OCI-LY7 (cell line): ENCODE results near the gene MYO3A. TPM values are rescaled to one million over a fixed set of nuclear protein-coding genes. Genes with fewer than 3 reads are reported as not detected.
A peak's percentile ranks its signal among the peaks of the same experiment; 100 is the strongest.

Experiments
- BruUV-seq: library from RNA; stranded (reverse); fragments of 400-500 nt; replicated peaks from 2 replicates; lab custom pipeline; 2021; lab: Mats Ljungman, UMichigan
- CTCF ChIA-PET: fragments of 300-600 bp; sonication (Branson Sonifier 250); formaldehyde crosslinking; loops from one replicate; lab custom pipeline; 2022; ENCODE audit warnings: antibody characterized with exemption; ENCODE audit not compliant: unreplicated experiment; lab: Charles Lee
- POLR2A ChIA-PET: fragments of 300-600 bp; sonication (Branson Sonifier 250); formaldehyde crosslinking; loops from one replicate; lab custom pipeline; 2022; ENCODE audit warnings: antibody characterized with exemption; lab: Charles Lee
- DNase-seq: peaks from one replicate; pipeline ENCODE4 v3.0.0-alpha.2; 2015; ENCODE audit warnings: low spot score
- H2AFZ ChIP-seq: fragments of 200-600 bp; sonication (generic), shearing (Covaris generic); 2 replicates; pipeline ENCODE4 v1.6.1; 2014; ENCODE audit warnings: mild to moderate bottlenecking, antibody characterized with exemption, low read length, moderate library complexity
- H3K27ac ChIP-seq: fragments of 200-600 bp; sonication (generic); 2 replicates; pipeline ENCODE4 v1.5.1; 2014; ENCODE audit warnings: mixed run types, low read depth, mild to moderate bottlenecking, moderate library complexity, low read length, inconsistent platforms; ENCODE audit not compliant: poor library complexity, severe bottlenecking
- H3K36me3 ChIP-seq: fragments of 200-600 bp; sonication (generic); 2 replicates; pipeline ENCODE4 v1.6.1; 2014; ENCODE audit warnings: mild to moderate bottlenecking, antibody characterized with exemption, low read length, moderate library complexity, mixed read lengths; ENCODE audit not compliant: insufficient read depth
- H3K4me1 ChIP-seq: fragments of 200-600 bp; sonication (generic); 2 replicates; pipeline ENCODE4 v1.5.1; 2014; ENCODE audit warnings: mild to moderate bottlenecking, low read length; ENCODE audit not compliant: insufficient read depth, poor library complexity, severe bottlenecking
- H3K4me2 ChIP-seq: fragments of 200-600 bp; sonication (generic); 2 replicates; pipeline ENCODE4 v1.6.1; 2014; ENCODE audit warnings: mild to moderate bottlenecking, low read length
- H3K4me3 ChIP-seq: fragments of 200-600 bp; sonication (generic); 2 replicates; pipeline ENCODE4 v1.5.1; 2014; ENCODE audit warnings: mild to moderate bottlenecking, low read depth, low read length; ENCODE audit not compliant: poor library complexity, severe bottlenecking
- H3K79me2 ChIP-seq: fragments of 200-600 bp; sonication (generic); 2 replicates; pipeline ENCODE4 v1.6.1; 2016; ENCODE audit warnings: low read depth, mild to moderate bottlenecking, low read length, moderate library complexity, mixed read lengths; ENCODE audit not compliant: insufficient read depth
- H3K9me2 ChIP-seq: fragments of 200-600 bp; sonication (generic); 2 replicates; pipeline ENCODE4 v1.6.1; 2016; ENCODE audit warnings: mild to moderate bottlenecking, low read length, mixed read lengths; ENCODE audit not compliant: insufficient read depth
- H3K9me3 ChIP-seq: fragments of 200-600 bp; sonication (generic); 2 replicates; pipeline ENCODE4 v1.6.1; 2014; ENCODE audit warnings: mild to moderate bottlenecking, mixed run types, low read length, mixed read lengths
- H4K20me1 ChIP-seq: fragments of 200-600 bp; sonication (generic); 2 replicates; pipeline ENCODE4 v1.6.1; 2014; ENCODE audit warnings: mild to moderate bottlenecking, antibody characterized with exemption, low read length, moderate library complexity, mixed read lengths; ENCODE audit not compliant: insufficient read depth
- CTCF ChIP-seq: fragments of 200-600 bp; sonication (generic); conservative IDR thresholded peaks from 2 replicates; pipeline ENCODE4 v1.5.1; 2014; ENCODE audit warnings: mild to moderate bottlenecking, antibody characterized with exemption, low read length, moderate library complexity, mixed read lengths
- EZH2phosphoT487 ChIP-seq: fragments of 200-600 bp; sonication (generic); IDR thresholded peaks from 2 replicates; pipeline ENCODE4 v1.6.1; 2018; ENCODE audit warnings: low read depth, borderline replicate concordance, mild to moderate bottlenecking, mixed run types, antibody characterized with exemption, low read length, moderate library complexity, mixed read lengths
- intact Hi-C: fragments of 100-400 bp; cut with micrococcal nuclease; formaldehyde crosslinking; loops from one replicate; pipeline ENCODE4 v1.10.0; 2022; ENCODE audit not compliant: unreplicated experiment
- total RNA-seq, 2 experiments: library from RNA; depleted of rRNA in 1 of 2; stranded (reverse); fragments of >200 nt in 1 of 2; shearing (Covaris generic) in 1 of 2; gene quantifications; 2 replicates each; pipeline ENCODE4 v1.2.3, GENCODE V29; 2014 to 2022

Gene MYO3A
- total RNA-seq, 2 experiments from 2014 or later: not detected

GRCh38 chr10:26197248-26197647 is 263.2 kb downstream of the MYO3A start:
- Histone ChIP-seq H2AFZ (no peak overlapping the region), H3K9me3 (no peaks in the 10 kb centered on the region), H3K4me2 (no peak overlapping the region), H3K79me2 (no peaks in the 10 kb centered on the region), H3K27ac (no peak overlapping the region), H3K36me3 (no peaks in the 10 kb centered on the region), H3K4me3 (no peak overlapping the region), H3K9me2 (no peaks in the 10 kb centered on the region), H3K4me1 (peaks cover 5% of the 10 kb centered on the region), H4K20me1 (no peaks in the 10 kb centered on the region)
- BruUV-seq: no TSS peak
- DNase-seq: peak; percentile 6
- POLR2A ChIA-PET: no interaction called here
- CTCF ChIA-PET: no interaction called here
- intact Hi-C loops: no loop called here
- TF ChIP-seq EZH2phosphoT487: no peak
- TF ChIP-seq CTCF: no peak

- intact Hi-C loops: no loop called here
- CTCF ChIA-PET: no interaction called here
- H4K20me1 ChIP-seq: no peaks in the 10 kb centered on the region
- no TSS peak for BruUV-seq
- H3K4me3 ChIP-seq: no peak overlapping the region
- H3K36me3 ChIP-seq: no peaks in the 10 kb centered on the region
- H3K4me1 ChIP-seq: peaks cover 5% of the 10 kb centered on the region
- POLR2A ChIA-PET: no interaction called here
- no peak overlapping the region for H2AFZ ChIP-seq
- DNase-seq: no peak
- H3K9me3 ChIP-seq: no peaks in the 10 kb centered on the region
- H3K27ac ChIP-seq: no peak overlapping the region
- H3K79me2 ChIP-seq: no peaks in the 10 kb centered on the region
- H3K9me2 ChIP-seq: no peaks in the 10 kb centered on the region
- no peak overlapping the region for H3K4me2 ChIP-seq
- TF ChIP-seq EZH2phosphoT487 (no peak), CTCF (no peak)
Measured at GRCh38 chr10:26198119-26198518, 264.1 kb downstream of the MYO3A start.

GRCh38 chr10:26199841-26200240 is 265.8 kb downstream of the MYO3A start:
- Histone ChIP-seq H3K9me3 (no peaks in the 10 kb centered on the region), H3K4me1 (peaks cover 5% of the 10 kb centered on the region), H3K36me3 (no peaks in the 10 kb centered on the region), H4K20me1 (no peaks in the 10 kb centered on the region), H3K9me2 (no peaks in the 10 kb centered on the region), H3K79me2 (no peaks in the 10 kb centered on the region), H2AFZ (no peak overlapping the region), H3K4me3 (no peak overlapping the region), H3K27ac (no peak overlapping the region), H3K4me2 (no peak overlapping the region)
- no TSS peak for BruUV-seq
- intact Hi-C loops: no loop called here
- POLR2A ChIA-PET: no interaction called here
- TF ChIP-seq EZH2phosphoT487: no peak
- TF ChIP-seq CTCF: no peak
- DNase-seq: no peak
- CTCF ChIA-PET: no interaction called here
